Stomach (tissue), 4 donors: ENCODE data around the gene CUL4A.

ENCODE experiments used
- EP300 ChIP-seq: sonication (generic); formaldehyde crosslinking; IDR thresholded peaks from one replicate; pipeline ENCODE4 v1.6.1; 2017; ENCODE audit warnings: antibody characterized with exemption
- POLR2AphosphoS5 ChIP-seq, 3 donors: sonication (generic); formaldehyde crosslinking; IDR thresholded peaks; one replicate each; pipeline ENCODE4 v1.6.1; 2016; ENCODE audit warnings: antibody characterized with exemption in 3 of 3
- TF ChIP-seq, protein P1 (sequence below), 7 experiments: fragments of 450-650 bp in 4 of 7; fragments of 200-600 bp in 3 of 7; sonication (generic) in 3 of 7; IDR thresholded peaks; one replicate each; pipeline ENCODE4 v1.5.1; 2016 to 2019; ENCODE audit warnings: antibody characterized with exemption in 7 of 7, control low read depth in 2 of 7, mild to moderate bottlenecking in 1 of 7

DNA sequence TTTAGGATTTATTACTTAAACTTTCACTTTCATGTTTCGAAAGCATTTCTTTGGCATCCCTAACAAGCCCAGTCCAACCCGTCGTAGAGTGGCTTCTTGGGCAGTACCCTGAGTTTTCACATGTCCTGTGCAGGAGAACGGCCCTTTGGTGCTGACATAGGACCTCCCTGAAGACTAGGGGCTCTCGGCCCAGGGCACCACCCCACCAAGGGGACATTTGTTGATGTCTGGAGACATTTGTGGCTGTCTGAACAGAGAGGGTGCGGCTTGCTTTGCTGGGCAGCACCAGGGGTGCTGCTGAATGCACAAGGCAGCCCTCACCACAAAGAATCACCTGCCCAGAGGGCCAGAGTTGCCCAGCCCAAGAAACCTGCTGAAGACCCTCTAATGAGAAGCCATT is 30.6 kb downstream of the CUL4A start:
- TF ChIP-seq, protein P1, sequence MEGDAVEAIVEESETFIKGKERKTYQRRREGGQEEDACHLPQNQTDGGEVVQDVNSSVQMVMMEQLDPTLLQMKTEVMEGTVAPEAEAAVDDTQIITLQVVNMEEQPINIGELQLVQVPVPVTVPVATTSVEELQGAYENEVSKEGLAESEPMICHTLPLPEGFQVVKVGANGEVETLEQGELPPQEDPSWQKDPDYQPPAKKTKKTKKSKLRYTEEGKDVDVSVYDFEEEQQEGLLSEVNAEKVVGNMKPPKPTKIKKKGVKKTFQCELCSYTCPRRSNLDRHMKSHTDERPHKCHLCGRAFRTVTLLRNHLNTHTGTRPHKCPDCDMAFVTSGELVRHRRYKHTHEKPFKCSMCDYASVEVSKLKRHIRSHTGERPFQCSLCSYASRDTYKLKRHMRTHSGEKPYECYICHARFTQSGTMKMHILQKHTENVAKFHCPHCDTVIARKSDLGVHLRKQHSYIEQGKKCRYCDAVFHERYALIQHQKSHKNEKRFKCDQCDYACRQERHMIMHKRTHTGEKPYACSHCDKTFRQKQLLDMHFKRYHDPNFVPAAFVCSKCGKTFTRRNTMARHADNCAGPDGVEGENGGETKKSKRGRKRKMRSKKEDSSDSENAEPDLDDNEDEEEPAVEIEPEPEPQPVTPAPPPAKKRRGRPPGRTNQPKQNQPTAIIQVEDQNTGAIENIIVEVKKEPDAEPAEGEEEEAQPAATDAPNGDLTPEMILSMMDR (IDR thresholded peaks at IDR 0.05) = no peak
- no peak for TF ChIP-seq POLR2AphosphoS5 (IDR thresholded peaks at IDR 0.05)
- TF ChIP-seq EP300 = no peak
